ENCODE data around the gene CDH23.

Gene CDH23

DNA sequence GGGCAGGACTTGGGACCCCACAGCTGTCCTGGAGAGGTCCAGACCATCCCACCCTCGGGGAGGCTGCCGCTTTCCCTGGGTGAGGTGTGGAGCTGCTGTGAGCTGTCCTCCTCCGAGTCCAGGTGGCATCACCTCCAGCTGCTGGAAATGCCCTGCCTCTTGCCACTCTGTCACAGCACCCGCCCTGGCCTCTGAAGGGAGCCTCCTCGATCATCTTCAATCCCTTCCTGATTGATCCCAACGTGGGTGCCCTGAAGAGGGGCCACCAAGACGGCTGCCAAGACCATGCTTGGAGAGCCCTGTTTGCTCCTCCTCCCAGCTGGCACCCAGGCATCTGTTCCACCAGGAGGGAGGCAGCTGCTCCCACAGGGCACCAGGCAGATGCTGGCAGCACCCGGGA, 318.3 kb downstream of the CDH23 start:
- DNase-seq, result no peak

DNA sequence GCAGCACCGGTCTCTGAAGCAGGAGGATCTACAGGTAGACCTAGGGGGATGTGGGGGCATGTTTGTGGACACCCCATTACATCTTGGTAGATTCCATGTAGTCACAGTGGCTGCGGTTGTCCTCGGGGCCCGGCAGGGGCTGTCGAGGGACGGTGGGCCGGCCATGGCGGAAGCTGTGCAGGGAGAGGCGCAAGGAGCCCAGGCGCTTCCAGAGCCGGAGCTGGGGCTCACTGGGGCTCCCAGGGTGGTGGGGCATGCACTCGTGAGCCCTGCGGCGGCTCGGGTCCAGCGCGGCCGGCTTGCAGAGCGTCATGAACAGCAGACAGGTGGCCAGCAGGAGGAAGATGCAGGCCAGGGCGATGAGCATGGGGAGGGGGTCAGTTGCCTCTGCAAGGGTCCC, 319.1 kb downstream of the CDH23 start:
- no peak for DNase-seq

- no peak for DNase-seq
These were observed 319.7 kb downstream of the CDH23 start for GRCh38 chr10:71716426-71716825.

GRCh38 chr10:71717056-71717455, 320.3 kb downstream of the CDH23 start:
- DNase-seq, result no peak

DNA sequence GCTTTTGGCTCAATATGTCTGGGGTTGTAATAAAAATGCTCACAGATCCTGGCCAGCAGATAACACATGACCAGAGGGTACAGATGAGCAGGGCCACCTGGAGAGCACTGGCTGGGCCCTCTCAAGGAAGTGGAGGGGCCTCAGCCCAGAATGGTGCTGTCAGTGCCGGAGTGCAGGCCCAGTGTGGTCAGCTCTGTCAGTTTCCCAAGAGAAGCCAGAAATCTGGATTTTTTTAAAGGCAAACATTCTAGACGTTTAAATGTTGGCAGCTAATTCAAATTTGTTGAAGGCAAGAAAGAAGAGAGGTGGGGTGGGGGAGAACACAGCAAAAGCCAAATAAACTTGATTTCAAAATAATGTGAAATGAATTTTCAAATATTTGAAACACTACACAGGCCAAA, 320.8 kb downstream of the CDH23 start:
- no peak for DNase-seq

GRCh38 chr10:71718165-71718698, 321.5 kb downstream of the CDH23 start:
- no peak for DNase-seq

GRCh38 chr10:71719042-71719441, 322.3 kb downstream of the CDH23 start:
- DNase-seq, result no peak

- DNase-seq, result no peak
These were observed 322.9 kb downstream of the CDH23 start, which contains the start of gene C10orf105 for GRCh38 chr10:71719464-71720201. TSS of gene C10orf105 (minus strand) at chr10:71719778. CDS start at chr10:71716337, 3,441 bp downstream.

- no peak for DNase-seq
These were observed 323.6 kb downstream of the CDH23 start for GRCh38 chr10:71720288-71720687.

DNA sequence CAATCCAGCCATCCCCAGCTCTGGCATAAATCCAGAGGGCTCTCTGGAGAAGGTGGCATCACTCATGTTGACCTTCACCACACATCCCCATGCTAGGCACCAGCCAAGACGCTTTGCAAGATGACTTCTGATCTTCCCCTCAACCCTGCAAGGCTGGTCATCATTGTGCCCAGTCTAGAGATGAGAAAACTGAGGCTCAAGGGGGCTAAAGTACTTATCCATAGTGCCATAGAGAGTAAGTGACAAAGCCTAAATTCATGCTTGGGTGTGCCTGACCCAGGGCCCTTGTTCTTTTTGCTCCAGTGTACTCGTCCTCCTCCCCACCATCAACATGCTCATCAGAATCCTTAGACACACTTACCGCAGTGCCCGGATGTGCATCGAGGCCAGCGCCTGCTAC, 324.6 kb downstream of the CDH23 start:
- DNase-seq, result no peak

GRCh38 chr10:71722849-71723248, 326.1 kb downstream of the CDH23 start:
- no peak for DNase-seq

- no peak for DNase-seq
These were observed 326.6 kb downstream of the CDH23 start for GRCh38 chr10:71723311-71723710.

DNA sequence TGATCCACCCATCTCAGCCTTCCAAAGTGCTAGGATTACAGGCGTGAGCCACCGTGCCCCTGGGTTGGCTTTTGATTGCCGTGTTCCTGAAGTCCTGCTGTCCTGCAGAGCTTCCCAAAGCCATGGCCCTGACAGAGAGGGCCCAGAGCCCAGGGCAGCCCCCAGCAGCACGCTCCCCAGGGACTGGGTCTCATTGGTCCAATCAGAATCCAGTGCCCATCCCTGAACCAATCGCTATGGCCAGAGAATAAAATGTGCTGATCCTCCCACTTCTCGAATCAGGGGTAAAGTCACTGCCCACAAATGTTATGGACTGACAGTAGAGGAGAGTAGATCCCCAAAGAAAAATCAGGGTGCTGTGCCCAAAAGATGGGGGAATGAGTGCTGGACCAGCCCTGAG, 327.8 kb downstream of the CDH23 start:
- DNase-seq, result no peak

- DNase-seq, result no peak
These were observed 328.5 kb downstream of the CDH23 start for GRCh38 chr10:71725249-71725648.

DNA sequence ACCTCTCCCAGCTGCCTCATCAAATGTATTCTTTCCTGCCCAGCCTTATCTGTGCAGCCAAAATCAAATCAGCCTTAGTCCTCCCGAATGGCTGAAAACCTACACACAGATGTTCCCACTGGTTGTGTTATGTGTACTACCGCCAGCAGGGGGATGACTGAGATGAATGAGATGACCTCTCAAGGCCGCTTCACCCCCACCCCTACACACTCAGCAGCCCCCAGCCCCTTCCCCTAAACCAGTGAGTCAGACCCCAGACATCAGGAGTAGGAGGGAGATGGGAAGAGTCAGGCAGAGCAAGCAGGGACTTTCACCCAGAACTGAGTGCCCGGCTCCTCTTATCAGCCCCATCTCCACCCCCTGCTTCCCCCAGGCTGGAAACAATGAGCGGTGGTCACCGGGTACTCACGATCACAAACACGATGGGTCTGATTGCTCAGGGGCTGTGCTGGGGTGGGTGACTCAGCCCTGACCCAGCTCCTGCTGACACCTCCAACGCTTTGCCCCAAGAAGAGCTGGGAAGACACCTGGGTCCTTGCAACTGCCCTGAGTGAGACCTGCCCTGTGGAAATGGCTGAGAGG, 329.4 kb downstream of the CDH23 start:
- DNase-seq, result no peak

GRCh38 chr10:71726580-71727104, 329.9 kb downstream of the CDH23 start:
- DNase-seq, result no peak

DNA sequence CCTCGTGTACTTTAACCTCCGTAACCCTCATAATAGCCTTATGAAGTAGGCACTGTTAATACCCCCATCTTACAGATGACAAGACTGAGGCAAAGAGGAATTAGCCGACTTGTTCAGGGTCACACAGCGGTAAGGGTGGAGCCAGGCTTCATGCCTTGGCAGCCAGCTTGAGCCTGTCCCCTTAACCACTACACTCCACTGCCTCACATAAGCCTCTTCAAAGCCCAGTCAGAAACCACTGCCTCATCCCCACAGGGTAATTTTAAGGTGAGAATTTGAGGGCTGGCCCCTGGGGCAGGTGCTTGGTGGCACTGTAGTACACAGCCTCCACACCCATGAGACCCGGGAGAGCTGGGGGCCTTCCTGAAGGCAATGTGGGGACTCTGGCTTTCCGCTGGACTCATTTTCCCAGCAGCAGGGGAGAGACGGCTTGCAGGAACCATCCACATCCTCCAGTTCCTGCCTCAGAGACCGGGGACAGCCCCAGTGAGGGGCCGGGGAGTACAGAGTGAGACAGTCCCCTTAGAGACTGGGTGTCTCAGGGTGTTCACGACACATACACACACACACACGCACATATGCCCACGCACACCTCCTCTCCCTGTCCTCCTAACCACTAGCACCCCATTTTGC, 330.5 kb downstream of the CDH23 start:
- DNase-seq, result no peak

- no peak for DNase-seq
These were observed 331.3 kb downstream of the CDH23 start for GRCh38 chr10:71727738-71728737.

GRCh38 chr10:71729161-71729636, 332.5 kb downstream of the CDH23 start:
- DNase-seq, result no peak

DNA sequence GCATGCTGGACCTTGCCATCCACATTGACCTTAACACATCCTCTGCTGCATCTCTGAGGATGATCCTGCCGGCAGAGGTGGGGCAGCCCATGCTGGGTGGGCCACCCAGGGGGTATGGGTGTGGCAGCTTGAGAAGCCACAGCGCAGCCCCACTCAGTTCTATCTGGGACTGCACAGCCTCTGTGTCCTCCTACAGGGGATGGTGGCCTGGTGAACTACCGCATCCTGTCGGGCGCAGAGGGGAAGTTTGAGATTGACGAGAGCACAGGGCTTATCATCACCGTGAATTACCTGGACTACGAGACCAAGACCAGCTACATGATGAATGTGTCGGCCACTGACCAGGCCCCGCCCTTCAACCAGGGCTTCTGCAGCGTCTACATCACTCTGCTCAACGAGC, 335.1 kb downstream of the CDH23 start:
- DNase-seq, result no peak

DNA sequence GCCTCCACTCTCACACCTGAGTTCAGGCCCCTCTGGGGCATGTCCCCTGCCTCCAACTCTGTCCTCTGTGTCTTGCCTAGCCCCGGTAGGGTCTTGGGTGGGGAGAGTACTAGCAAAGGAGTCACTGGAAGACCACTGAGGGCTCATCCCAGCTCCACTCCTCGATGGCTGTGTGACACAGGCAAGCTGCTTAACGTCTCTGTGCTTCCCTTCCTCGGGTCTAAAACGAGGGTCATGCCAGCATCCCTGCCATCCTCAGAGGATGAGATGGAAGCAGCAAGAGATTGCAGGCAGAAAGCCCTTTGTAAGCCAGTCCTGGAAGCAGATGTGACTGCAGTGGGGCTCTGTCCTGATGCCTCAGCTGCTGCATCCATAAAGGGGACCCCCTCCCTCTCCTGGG, 338.1 kb downstream of the CDH23 start:
- DNase-seq, result no peak
